RWPE2 (cell line): Measurements from ENCODE around the gene MYOZ2.
A peak's percentile ranks its signal among the peaks of the same experiment; 100 is the strongest.

Experiments used
- ATAC-seq: fragments of 200-7000 bp; cut with Tn5 transposase; 3 replicates; pipeline ENCODE4 v1.9.1; 2021; ENCODE audit warnings: low read depth
- DNase-seq: peaks from one replicate; pipeline ENCODE4 v3.0.0-alpha.2; 2020; ENCODE audit warnings: low spot score
- H3K27ac ChIP-seq: fragments of 450-650 bp; 2 replicates; pipeline ENCODE4 v1.5.1; 2017; ENCODE audit warnings: mild to moderate bottlenecking; ENCODE audit not compliant: poor library complexity, severe bottlenecking
- H3K27me3 ChIP-seq: fragments of 250-450 bp; sonication (Bioruptor Pico); 2 replicates; pipeline ENCODE4 v1.5.1; 2021; ENCODE audit warnings: mild to moderate bottlenecking, moderate library complexity; ENCODE audit not compliant: insufficient read depth, poor library complexity, severe bottlenecking
- H3K36me3 ChIP-seq: fragments of 250-450 bp; sonication (Bioruptor Pico); 2 replicates; pipeline ENCODE4 v1.5.1; 2020; ENCODE audit warnings: low read depth, mild to moderate bottlenecking, moderate library complexity
- H3K4me1 ChIP-seq: fragments of 250-450 bp; sonication (Bioruptor Pico); 2 replicates; pipeline ENCODE4 v1.5.1; 2021; ENCODE audit warnings: mild to moderate bottlenecking, moderate library complexity; ENCODE audit not compliant: insufficient read depth, poor library complexity, severe bottlenecking
- H3K4me3 ChIP-seq: fragments of 250-450 bp; sonication (Bioruptor Pico); 2 replicates; pipeline ENCODE4 v1.5.1; 2021; ENCODE audit warnings: mild to moderate bottlenecking, moderate library complexity; ENCODE audit not compliant: severe bottlenecking
- H3K9me3 ChIP-seq: fragments of 250-450 bp; sonication (Bioruptor Pico); 2 replicates; pipeline ENCODE4 v1.5.1; 2021; ENCODE audit warnings: mild to moderate bottlenecking, moderate library complexity; ENCODE audit not compliant: severe bottlenecking
- TF ChIP-seq, protein P1 (sequence below): fragments of 450-650 bp; IDR thresholded peaks from one replicate; pipeline ENCODE4 v1.5.1; 2017; ENCODE audit warnings: mild to moderate bottlenecking, moderate library complexity; ENCODE audit not compliant: poor library complexity, severe bottlenecking

MYOZ2 gene

DNA sequence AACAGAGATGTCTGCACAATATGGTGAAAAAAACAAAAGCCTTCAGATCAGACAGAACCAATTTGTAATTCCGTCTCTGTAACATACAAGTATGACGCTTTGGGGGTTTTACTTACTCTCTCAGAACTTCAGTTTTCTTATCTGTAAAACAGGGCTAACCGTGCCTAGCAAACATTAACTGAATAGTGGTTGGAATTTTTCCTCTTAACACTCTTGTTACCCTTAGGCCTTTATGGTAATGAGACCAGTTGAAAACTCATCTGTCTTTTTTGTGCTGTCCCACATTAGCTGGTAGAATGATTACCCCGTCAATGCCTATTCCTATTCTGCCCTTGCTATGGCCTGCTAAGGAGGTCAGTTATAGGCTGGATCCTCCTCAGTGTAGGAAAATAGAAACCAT lies 4.5 kb upstream of the MYOZ2 start:
- Histone ChIP-seq H3K4me1 (no peaks in the 10 kb centered on the region), H3K27me3 (no peaks in the 10 kb centered on the region), H3K9me3 (no peaks in the 10 kb centered on the region), H3K4me3 (no peak overlapping the region), H3K27ac (no peak overlapping the region), H3K36me3 (no peaks in the 10 kb centered on the region)
- TF ChIP-seq, protein P1, sequence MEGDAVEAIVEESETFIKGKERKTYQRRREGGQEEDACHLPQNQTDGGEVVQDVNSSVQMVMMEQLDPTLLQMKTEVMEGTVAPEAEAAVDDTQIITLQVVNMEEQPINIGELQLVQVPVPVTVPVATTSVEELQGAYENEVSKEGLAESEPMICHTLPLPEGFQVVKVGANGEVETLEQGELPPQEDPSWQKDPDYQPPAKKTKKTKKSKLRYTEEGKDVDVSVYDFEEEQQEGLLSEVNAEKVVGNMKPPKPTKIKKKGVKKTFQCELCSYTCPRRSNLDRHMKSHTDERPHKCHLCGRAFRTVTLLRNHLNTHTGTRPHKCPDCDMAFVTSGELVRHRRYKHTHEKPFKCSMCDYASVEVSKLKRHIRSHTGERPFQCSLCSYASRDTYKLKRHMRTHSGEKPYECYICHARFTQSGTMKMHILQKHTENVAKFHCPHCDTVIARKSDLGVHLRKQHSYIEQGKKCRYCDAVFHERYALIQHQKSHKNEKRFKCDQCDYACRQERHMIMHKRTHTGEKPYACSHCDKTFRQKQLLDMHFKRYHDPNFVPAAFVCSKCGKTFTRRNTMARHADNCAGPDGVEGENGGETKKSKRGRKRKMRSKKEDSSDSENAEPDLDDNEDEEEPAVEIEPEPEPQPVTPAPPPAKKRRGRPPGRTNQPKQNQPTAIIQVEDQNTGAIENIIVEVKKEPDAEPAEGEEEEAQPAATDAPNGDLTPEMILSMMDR: no peak
- ATAC-seq (no peak), DNase-seq (no peak)

GRCh38 chr4:119132306-119132705 lies 3.3 kb upstream of the MYOZ2 start:
- no peaks in the 10 kb centered on the region for H3K4me1 ChIP-seq
- TF ChIP-seq, protein P1: no peak
- DNase-seq (no peak), ATAC-seq (no peak)
- H3K36me3 ChIP-seq: no peaks in the 10 kb centered on the region
- H3K27me3 ChIP-seq: no peaks in the 10 kb centered on the region
- no peaks in the 10 kb centered on the region for H3K9me3 ChIP-seq
- H3K4me3 ChIP-seq: no peak overlapping the region
- no peak overlapping the region for H3K27ac ChIP-seq

DNA sequence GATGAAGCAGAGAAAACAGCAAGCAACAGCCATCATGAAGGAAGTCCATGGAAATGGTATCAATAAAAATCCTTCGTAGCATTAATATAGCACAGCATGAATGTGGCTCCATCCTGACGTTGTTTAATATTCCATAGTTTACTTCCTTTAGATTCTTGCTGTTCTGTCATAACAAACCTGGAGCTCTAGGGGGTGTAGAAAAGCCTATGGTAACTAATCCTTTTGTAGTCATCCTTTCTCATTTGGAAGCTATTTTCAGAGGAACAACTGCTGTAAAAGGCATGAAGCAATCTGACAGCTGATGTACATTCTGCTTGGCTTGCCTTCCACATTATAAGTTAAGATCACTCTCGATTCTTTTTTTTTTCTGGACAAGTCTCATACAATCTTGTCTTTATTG lies 914 bp downstream of the MYOZ2 start:
- Histone ChIP-seq H3K36me3 (no peaks in the 10 kb centered on the region), H3K27ac (no peak overlapping the region), H3K9me3 (no peaks in the 10 kb centered on the region), H3K27me3 (no peaks in the 10 kb centered on the region), H3K4me1 (peaks cover 7% of the 10 kb centered on the region), H3K4me3 (no peak overlapping the region)
- ATAC-seq (no peak), DNase-seq (no peak)
- TF ChIP-seq, protein P1: no peak

DNA sequence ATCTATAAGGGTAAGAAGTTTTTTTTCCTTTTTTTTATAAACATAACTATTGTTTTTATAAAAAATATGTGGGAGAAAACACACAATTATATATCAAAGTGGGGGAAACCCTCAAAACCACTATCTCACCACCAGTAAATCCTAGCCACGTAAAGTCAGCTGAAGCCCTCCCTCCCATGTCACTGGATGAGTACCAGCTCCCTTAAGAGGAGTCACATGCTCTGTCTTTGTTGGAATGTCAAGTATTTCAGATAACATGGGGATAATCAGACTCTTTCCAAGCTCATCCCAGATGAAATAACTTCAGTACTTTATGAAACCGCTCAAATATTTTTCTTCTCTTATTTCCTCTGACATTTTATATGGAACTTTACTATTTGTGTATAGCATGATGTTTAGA lies 2.4 kb downstream of the MYOZ2 start:
- H3K27ac ChIP-seq: no peak overlapping the region
- DNase-seq (no peak), ATAC-seq (no peak)
- no peaks in the 10 kb centered on the region for H3K9me3 ChIP-seq
- TF ChIP-seq, protein P1: no peak
- H3K4me1 ChIP-seq: peaks cover 7% of the 10 kb centered on the region
- no peak overlapping the region for H3K4me3 ChIP-seq
- H3K36me3 ChIP-seq: no peaks in the 10 kb centered on the region
- no peaks in the 10 kb centered on the region for H3K27me3 ChIP-seq

DNA sequence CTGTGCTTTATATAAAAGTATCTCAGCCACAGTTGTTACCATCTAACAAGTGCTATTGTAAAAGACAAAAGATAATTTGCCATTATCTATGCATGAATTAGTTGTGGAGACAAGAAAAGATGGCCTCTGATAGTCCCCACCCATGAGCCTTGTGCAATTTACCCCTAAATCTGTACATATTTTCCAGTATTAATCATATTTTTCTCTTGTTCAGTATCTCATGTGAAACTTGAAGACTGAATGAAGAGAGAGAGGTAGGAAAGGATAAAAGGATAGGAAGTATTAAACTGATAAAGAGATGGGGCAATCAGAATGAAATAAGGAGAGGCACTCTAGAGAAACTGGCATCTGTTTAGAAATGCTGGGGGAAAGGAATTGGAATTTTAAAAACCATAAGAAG lies 3.7 kb downstream of the MYOZ2 start:
- no peaks in the 10 kb centered on the region for H3K36me3 ChIP-seq
- TF ChIP-seq, protein P1: no peak
- DNase-seq: no peak
- ATAC-seq: peak; percentile 54; the same call in 2 of the 3 replicates
- H3K27ac ChIP-seq: no peak overlapping the region
- no peaks in the 10 kb centered on the region for H3K9me3 ChIP-seq
- H3K4me1 ChIP-seq: peaks cover 7% of the 10 kb centered on the region
- no peaks in the 10 kb centered on the region for H3K27me3 ChIP-seq
- H3K4me3 ChIP-seq: no peak overlapping the region
